Measurements from ENCODE around the gene TMBIM4. TPM values are rescaled to one million over a fixed set of nuclear protein-coding genes. Genes with fewer than 3 reads are reported as not detected.

Gene TMBIM4
- total RNA-seq, 2 experiments from 2014 or later, result 19.2 to 57.0 TPM

- no peak for TF ChIP-seq EZH2phosphoT487 (IDR thresholded peaks at IDR 0.05; ENCODE audit: borderline replicate concordance, low read depth, low read length)
- no peak for TF ChIP-seq CTCF (conservative IDR thresholded peaks at IDR 0.05; ENCODE audit: low read length)
- no TSS peak for BruUV-seq (replicated peaks)
- H3K9me2 ChIP-seq (ENCODE audit: insufficient read depth, low read length), result no peaks in the 10 kb centered on the region
- H3K27ac ChIP-seq (ENCODE audit: low read depth, low read length, poor library complexity, severe bottlenecking), result no peak overlapping the region
- H3K4me3 ChIP-seq (ENCODE audit: low read depth, low read length, poor library complexity, severe bottlenecking), result no peak overlapping the region
- H3K9me3 ChIP-seq (ENCODE audit: low read length), result peaks cover 10% of the 10 kb centered on the region; the same call in 1 of the 2 replicates
- intact Hi-C loops (cut with micrococcal nuclease; ENCODE audit: unreplicated experiment), result no loop called here
- H2AFZ ChIP-seq (ENCODE audit: low read length), result no peak overlapping the region
- no peak for DNase-seq (ENCODE audit: low spot score)
- H3K4me2 ChIP-seq (ENCODE audit: low read length), result no peak overlapping the region
- H4K20me1 ChIP-seq (ENCODE audit: insufficient read depth, low read length), result no peaks in the 10 kb centered on the region
- CTCF ChIA-PET (ENCODE audit: unreplicated experiment), result no interaction called here
- H3K36me3 ChIP-seq (ENCODE audit: insufficient read depth, low read length), result no peaks in the 10 kb centered on the region; the same call in 1 of the 2 replicates
- H3K4me1 ChIP-seq (ENCODE audit: insufficient read depth, low read length, poor library complexity, severe bottlenecking), result peaks cover 28% of the 10 kb centered on the region
- no peaks in the 10 kb centered on the region for H3K79me2 ChIP-seq (ENCODE audit: insufficient read depth, low read depth, low read length)
- POLR2A ChIA-PET, result interaction anchor here (1.0 to 1.2 kb wide), 2 partner anchors 15 to 17 kb away, joined by 4 read pairs; no protein-coding TSS in a partner anchor
Observed at GRCh38 chr12:66199831-66200509, 30.2 kb upstream of the TMBIM4 start.

- Histone ChIP-seq H3K4me1 (ENCODE audit: insufficient read depth, low read length, poor library complexity, severe bottlenecking) (peaks cover 33% of the 10 kb centered on the region), H2AFZ (ENCODE audit: low read length) (no peak overlapping the region), H3K36me3 (ENCODE audit: insufficient read depth, low read length) (no peaks in the 10 kb centered on the region; the same call in 1 of the 2 replicates), H4K20me1 (ENCODE audit: insufficient read depth, low read length) (no peaks in the 10 kb centered on the region), H3K79me2 (ENCODE audit: insufficient read depth, low read depth, low read length) (no peaks in the 10 kb centered on the region), H3K9me3 (ENCODE audit: low read length) (peaks cover 10% of the 10 kb centered on the region; the same call in 1 of the 2 replicates), H3K9me2 (ENCODE audit: insufficient read depth, low read length) (no peaks in the 10 kb centered on the region), H3K4me3 (ENCODE audit: low read depth, low read length, poor library complexity, severe bottlenecking) (no peak overlapping the region), H3K27ac (ENCODE audit: low read depth, low read length, poor library complexity, severe bottlenecking) (no peak overlapping the region), H3K4me2 (ENCODE audit: low read length) (no peak overlapping the region)
- ChIA-PET CTCF (ENCODE audit: unreplicated experiment) (no interaction called here), POLR2A (interaction anchor here (1.0 to 1.2 kb wide), 2 partner anchors 16 to 18 kb away, joined by 4 read pairs; no protein-coding TSS in a partner anchor)
- intact Hi-C loops (cut with micrococcal nuclease; ENCODE audit: unreplicated experiment), result no loop called here
- TF ChIP-seq CTCF (conservative IDR thresholded peaks at IDR 0.05; ENCODE audit: low read length) (no peak), EZH2phosphoT487 (IDR thresholded peaks at IDR 0.05; ENCODE audit: borderline replicate concordance, low read depth, low read length) (no peak)
- no TSS peak for BruUV-seq (replicated peaks)
- DNase-seq (ENCODE audit: low spot score), result no peak
Observed at GRCh38 chr12:66199141-66199540, 29.3 kb upstream of the TMBIM4 start.

GRCh38 chr12:66197495-66197921, 27.7 kb upstream of the TMBIM4 start:
- no peak overlapping the region for H3K27ac ChIP-seq (ENCODE audit: low read depth, low read length, poor library complexity, severe bottlenecking)
- no peaks in the 10 kb centered on the region; the same call in 1 of the 2 replicates for H3K36me3 ChIP-seq (ENCODE audit: insufficient read depth, low read length)
- TF ChIP-seq CTCF (conservative IDR thresholded peaks at IDR 0.05; ENCODE audit: low read length), result no peak
- no peak for TF ChIP-seq EZH2phosphoT487 (IDR thresholded peaks at IDR 0.05; ENCODE audit: borderline replicate concordance, low read depth, low read length)
- ChIA-PET CTCF (ENCODE audit: unreplicated experiment) (interaction anchor here (1.6 kb wide), 1 partner anchor 10 kb away, joined by 3 read pairs; no protein-coding TSS in a partner anchor), POLR2A (interaction anchor here (0.5 to 2.9 kb wide), 9 partner anchors 9 to 105 kb away, joined by 3 to 16 read pairs (median 8); partner anchors contain the start of genes HELB and TMBIM4)
- H3K9me2 ChIP-seq (ENCODE audit: insufficient read depth, low read length), result no peaks in the 10 kb centered on the region
- H3K9me3 ChIP-seq (ENCODE audit: low read length), result peaks cover 10% of the 10 kb centered on the region; the same call in 1 of the 2 replicates
- no peak for DNase-seq (ENCODE audit: low spot score)
- H3K4me3 ChIP-seq (ENCODE audit: low read depth, low read length, poor library complexity, severe bottlenecking), result no peak overlapping the region
- H4K20me1 ChIP-seq (ENCODE audit: insufficient read depth, low read length), result no peaks in the 10 kb centered on the region
- H2AFZ ChIP-seq (ENCODE audit: low read length), result peak overlapping the region; percentile 71; the same call in 1 of the 2 replicates
- peak overlapping the region; percentile 56 for H3K4me2 ChIP-seq (ENCODE audit: low read length)
- H3K79me2 ChIP-seq (ENCODE audit: insufficient read depth, low read depth, low read length), result no peaks in the 10 kb centered on the region
- H3K4me1 ChIP-seq (ENCODE audit: insufficient read depth, low read length, poor library complexity, severe bottlenecking), result peaks cover 34% of the 10 kb centered on the region
- no TSS peak for BruUV-seq (replicated peaks)
- intact Hi-C loops (cut with micrococcal nuclease; ENCODE audit: unreplicated experiment), result no loop called here
